HepG2 (cell line): ENCODE data around the gene CGB5. TPM values are rescaled to one million over a fixed set of nuclear protein-coding genes. Genes with fewer than 3 reads are reported as not detected.
A peak's percentile ranks its signal among the peaks of the same experiment; 100 is the strongest.

ENCODE experiments used
- AKNA ChIP-seq: sonication (generic); formaldehyde crosslinking; IDR thresholded peaks from 2 replicates; pipeline ENCODE4 v1.4.0; 2020; ENCODE audit warnings: missing genetic modification reagents, borderline replicate concordance
- ATAD3A ChIP-seq: sonication (generic); formaldehyde crosslinking; IDR thresholded peaks from 2 replicates; pipeline ENCODE4 v1.4.0; 2020; ENCODE audit warnings: missing genetic modification reagents
- FOXJ3 ChIP-seq: sonication (generic); formaldehyde crosslinking; IDR thresholded peaks from 2 replicates; pipeline ENCODE4 v1.4.0; 2020; ENCODE audit warnings: missing genetic modification reagents, mild to moderate bottlenecking, borderline replicate concordance
- FOXO4 ChIP-seq: sonication (generic); formaldehyde crosslinking; conservative IDR thresholded peaks from 2 replicates; pipeline ENCODE4 v1.8.1; 2023; ENCODE audit warnings: missing genetic modification reagents
- KDM2A ChIP-seq: sonication (generic); formaldehyde crosslinking; IDR thresholded peaks from 2 replicates; pipeline ENCODE4 v1.4.0; 2020; ENCODE audit warnings: low read depth, missing genetic modification reagents, borderline replicate concordance
- MAX ChIP-seq: IDR thresholded peaks from 2 replicates; pipeline ENCODE4 v1.6.1; 2012; ENCODE audit warnings: inconsistent platforms
- RAD21 ChIP-seq: fragments of 450-650 bp; formaldehyde crosslinking; IDR thresholded peaks from 2 replicates; pipeline ENCODE4 v1.5.0; 2020; ENCODE audit warnings: mild to moderate bottlenecking
- RNF2 ChIP-seq: fragments of 450-650 bp; conservative IDR thresholded peaks from 2 replicates; pipeline ENCODE4 v1.6.1; 2016; ENCODE audit warnings: low read depth
- SPEN ChIP-seq: sonication (generic); formaldehyde crosslinking; IDR thresholded peaks from 2 replicates; pipeline ENCODE4 v1.5.1; 2020; ENCODE audit warnings: low read depth, mild to moderate bottlenecking, missing genetic modification reagents
- SSRP1 ChIP-seq: IDR thresholded peaks from 2 replicates; pipeline ENCODE4 v1.6.1; 2016; ENCODE audit warnings: control low read depth
- TBX2 ChIP-seq: sonication (generic); formaldehyde crosslinking; IDR thresholded peaks from 2 replicates; pipeline ENCODE4 v1.5.0; 2020; ENCODE audit warnings: missing genetic modification reagents, mild to moderate bottlenecking, borderline replicate concordance
- THAP9 ChIP-seq: sonication (generic); formaldehyde crosslinking; IDR thresholded peaks from 2 replicates; pipeline ENCODE4; 2020; ENCODE audit warnings: missing genetic modification reagents, mild to moderate bottlenecking, borderline replicate concordance
- ZBTB42 ChIP-seq: sonication (generic); formaldehyde crosslinking; IDR thresholded peaks from 2 replicates; pipeline ENCODE4 v1.5.0; 2020; ENCODE audit warnings: mild to moderate bottlenecking, missing genetic modification reagents
- ZIK1 ChIP-seq: sonication (generic); formaldehyde crosslinking; IDR thresholded peaks from 2 replicates; pipeline ENCODE4 v1.5.0; 2020; ENCODE audit warnings: mild to moderate bottlenecking, low read depth, missing genetic modification reagents, borderline replicate concordance
- ZNF17 ChIP-seq: sonication (generic); formaldehyde crosslinking; IDR thresholded peaks from 2 replicates; pipeline ENCODE4 v1.5.0; 2020; ENCODE audit warnings: mild to moderate bottlenecking, missing genetic modification reagents
- ZNF24 ChIP-seq: fragments of 450-650 bp; IDR thresholded peaks from 2 replicates; pipeline ENCODE4 v1.6.1; 2017; ENCODE audit warnings: antibody characterized with exemption, mild to moderate bottlenecking
- ZNF460 ChIP-seq: sonication (generic); formaldehyde crosslinking; IDR thresholded peaks from 2 replicates; pipeline ENCODE4 v1.5.1; 2020; ENCODE audit warnings: missing genetic modification reagents, mild to moderate bottlenecking, borderline replicate concordance
- ZNF737 ChIP-seq: sonication (generic); formaldehyde crosslinking; IDR thresholded peaks from 2 replicates; pipeline ENCODE4 v1.5.0; 2020; ENCODE audit warnings: missing genetic modification reagents, mild to moderate bottlenecking, borderline replicate concordance
- ZNF75D ChIP-seq: sonication (generic); formaldehyde crosslinking; IDR thresholded peaks from 2 replicates; pipeline ENCODE4 v1.8.1; 2023; ENCODE audit warnings: missing genetic modification reagents, mild to moderate bottlenecking, borderline replicate concordance
- ZNF761 ChIP-seq: sonication (generic); formaldehyde crosslinking; conservative IDR thresholded peaks from 2 replicates; pipeline ENCODE4 v1.4.0; 2020; ENCODE audit warnings: mild to moderate bottlenecking, missing genetic modification reagents
- polyA plus RNA-seq, 8 experiments: library from polyadenylated mRNA; depleted of rRNA in 3 of 8; stranded (reverse) in 7 of 8; unstranded in 1 of 8; fragments of >200 nt; fragmentation: Illumina TruSeq in 4 of 8; extraction: Trizol in 4 of 8; gene quantifications; 2 replicates each; pipeline versions ENCODE4 v1.2.1 to v1.2.3, GENCODE V29; 2011 to 2016; ENCODE audit warnings: low read depth in 4 of 8, missing spikeins in 1 of 8, mixed read lengths in 1 of 8; ENCODE audit not compliant: insufficient read depth in 1 of 8
- total RNA-seq, 5 experiments: library from RNA; depleted of rRNA; stranded (reverse); fragments of >200 nt; fragmentation: Illumina TruSeq; extraction: Trizol; gene quantifications; 2 replicates each; pipeline ENCODE4 v1.2.3, GENCODE V29; 2016; ENCODE audit warnings: low read depth in 1 of 5

The CGB5 gene
- total and polyA plus RNA-seq, 2 of the 13 experiments (the other 11 are each of a cell fraction or from before 2014, with no cell fraction given): not detected

GRCh38 chr19:49056101-49056901 is 12.7 kb downstream of the CGB5 start (continued):
- TF ChIP-seq ZNF460 (CRISPR knock-in tag) (0 out of 2 replicates have a peak, but pooled peaks have one; percentile 11), ZNF75D (CRISPR knock-in tag) (0 out of 2 replicates have a peak, but pooled peaks have one; percentile 33), THAP9 (CRISPR knock-in tag) (0 out of 2 replicates have a peak, but pooled peaks have one; percentile 39), KDM2A (CRISPR knock-in tag) (peak; percentile 59; the same call in 1 of the 2 replicates), TBX2 (no peak; the same call in 1 of the 2 replicates), FOXJ3 (CRISPR knock-in tag) (no peak), ATAD3A (CRISPR knock-in tag) (no peak), MAX (peak; percentile 31; the same call in 1 of the 2 replicates), ZNF761 (no peak), ZIK1 (CRISPR knock-in tag) (no peak), FOXO4 (CRISPR knock-in tag) (no peak), ZNF24 (no peak), RAD21 (CRISPR knock-in tag) (no peak), ZNF737 (CRISPR knock-in tag) (no peak), SSRP1 (CRISPR knock-in tag) (no peak), SPEN (peak; percentile 32; the same call in 1 of the 2 replicates), AKNA (CRISPR knock-in tag) (no peak), ZNF17 (CRISPR knock-in tag) (no peak), ZBTB42 (no peak), RNF2 (0 out of 2 replicates have a peak, but pooled peaks have one; percentile 35)
- TF ChIP-seq, all 625 proteins: peak for 37
